HUES64 (cell line): ENCODE results near the gene SENP7.
"Not testable (repeated sequence)": the region's sequence is repeated elsewhere in the genome, so short reads cannot be mapped to it uniquely, and the experiment has no call there.

Experiments used
- H3K27ac ChIP-seq: 2 replicates; pipeline ENCODE4 v1.7.0; 2013; ENCODE audit warnings: low read depth, low read length, inconsistent platforms
- H3K27me3 ChIP-seq: 2 replicates; pipeline ENCODE4 v1.6.1; 2013; ENCODE audit warnings: mild to moderate bottlenecking, low read length; ENCODE audit not compliant: insufficient read depth
- H3K36me3 ChIP-seq: 2 replicates; pipeline ENCODE4 v1.6.1; 2013; ENCODE audit warnings: mild to moderate bottlenecking, low read length; ENCODE audit not compliant: insufficient read depth
- H3K4me1 ChIP-seq: 2 replicates; pipeline ENCODE4 v1.6.1; 2013; ENCODE audit warnings: mild to moderate bottlenecking, low read length, moderate library complexity; ENCODE audit not compliant: insufficient read depth
- H3K4me3 ChIP-seq: 2 replicates; pipeline ENCODE4 v1.5.1; 2013; ENCODE audit warnings: mild to moderate bottlenecking, low read length, moderate library complexity
- H3K9ac ChIP-seq: 2 replicates; pipeline ENCODE4 v1.6.1; 2013; ENCODE audit warnings: mild to moderate bottlenecking, low read depth, low read length
- H3K9me3 ChIP-seq: 2 replicates; pipeline ENCODE4 v1.6.1; 2013; ENCODE audit warnings: low read depth, low read length; ENCODE audit not compliant: insufficient read depth
- WGBS: fragments of 150-250, 120-280 bp; methylation state at CpG from one replicate; pipeline ENCODE4 v1.1.7; 2013; ENCODE audit warnings: missing lambda C conversion rate; 5-methylcytosine and 5-hydroxymethylcytosine counted together

The SENP7 gene

DNA sequence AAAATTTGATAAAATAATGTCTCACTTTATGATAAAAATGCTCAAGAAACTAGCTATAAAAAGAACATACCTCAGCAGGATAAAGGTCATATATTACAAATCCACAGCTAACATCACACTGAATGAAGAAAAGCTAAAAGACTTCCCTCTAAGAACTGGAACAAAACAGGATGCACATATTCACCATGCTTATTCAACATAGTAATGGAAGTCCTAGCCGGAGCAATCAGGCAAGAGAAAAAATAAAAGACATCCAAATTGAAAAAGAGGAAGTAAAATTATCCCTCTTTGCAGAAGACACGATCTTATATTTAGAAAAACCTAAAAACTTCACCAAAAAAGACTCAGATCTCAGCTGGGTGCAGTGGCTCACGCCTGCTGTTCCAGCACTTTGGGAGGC, 34.0 kb downstream of the SENP7 start:
- no peaks in the 10 kb centered on the region for H3K27me3 ChIP-seq
- H3K27ac ChIP-seq = no peak overlapping the region
- no peaks in the 10 kb centered on the region for H3K36me3 ChIP-seq
- no peak overlapping the region for H3K9ac ChIP-seq
- 92% methylated on average over 3 of the region's 3 CpGs for WGBS
- H3K9me3 ChIP-seq = no peaks in the 10 kb centered on the region
- no peaks in the 10 kb centered on the region for H3K4me1 ChIP-seq
- no peak overlapping the region for H3K4me3 ChIP-seq

DNA sequence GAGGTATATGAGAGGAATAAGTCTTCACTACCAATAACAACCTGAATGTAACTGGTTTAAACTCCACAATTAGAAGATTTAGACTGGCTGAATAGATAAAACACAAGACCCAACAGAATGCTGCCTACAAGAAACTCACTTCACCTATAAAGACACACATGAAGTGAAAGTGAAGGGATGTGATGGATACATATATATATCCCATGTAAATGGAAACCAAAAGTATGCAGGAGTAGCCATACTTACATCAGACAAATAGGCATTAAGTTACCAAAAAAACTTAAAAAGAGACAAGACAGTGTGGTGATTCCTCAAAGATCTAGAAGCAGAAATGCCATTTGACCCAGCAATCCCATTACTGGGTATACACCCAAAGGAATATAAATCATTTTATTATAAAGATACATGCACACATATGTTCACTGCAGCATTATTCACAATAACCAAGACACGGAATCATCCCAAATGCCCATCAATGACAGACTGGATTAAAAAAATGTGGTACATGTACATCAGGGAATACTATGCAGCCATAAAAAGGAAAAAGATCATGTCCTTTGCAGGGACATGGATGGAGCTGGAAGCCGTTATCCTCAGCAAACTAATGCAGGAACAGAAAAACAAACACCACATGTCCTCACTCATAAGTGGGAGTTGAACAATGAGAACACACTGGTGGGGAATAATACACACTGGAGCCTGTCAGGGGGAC, 38.0 kb downstream of the SENP7 start:
- 100% methylated on average over 1 of the region's 2 CpGs for WGBS
- not testable (repeated sequence) for H3K27me3 ChIP-seq, H3K4me1 ChIP-seq, H3K9ac ChIP-seq, H3K9me3 ChIP-seq, H3K4me3 ChIP-seq, H3K36me3 ChIP-seq, H3K27ac ChIP-seq

GRCh38 chr3:101468676-101469075, 44.3 kb downstream of the SENP7 start:
- not testable (repeated sequence) for H3K36me3 ChIP-seq, H3K9ac ChIP-seq, H3K4me1 ChIP-seq, H3K27me3 ChIP-seq, H3K4me3 ChIP-seq, H3K9me3 ChIP-seq, H3K27ac ChIP-seq
- WGBS = 94% methylated on average over 4 of the region's 4 CpGs

- WGBS = 76% methylated on average over 3 of the region's 3 CpGs
Measured at GRCh38 chr3:101467310-101467663, 45.7 kb downstream of the SENP7 start.

DNA sequence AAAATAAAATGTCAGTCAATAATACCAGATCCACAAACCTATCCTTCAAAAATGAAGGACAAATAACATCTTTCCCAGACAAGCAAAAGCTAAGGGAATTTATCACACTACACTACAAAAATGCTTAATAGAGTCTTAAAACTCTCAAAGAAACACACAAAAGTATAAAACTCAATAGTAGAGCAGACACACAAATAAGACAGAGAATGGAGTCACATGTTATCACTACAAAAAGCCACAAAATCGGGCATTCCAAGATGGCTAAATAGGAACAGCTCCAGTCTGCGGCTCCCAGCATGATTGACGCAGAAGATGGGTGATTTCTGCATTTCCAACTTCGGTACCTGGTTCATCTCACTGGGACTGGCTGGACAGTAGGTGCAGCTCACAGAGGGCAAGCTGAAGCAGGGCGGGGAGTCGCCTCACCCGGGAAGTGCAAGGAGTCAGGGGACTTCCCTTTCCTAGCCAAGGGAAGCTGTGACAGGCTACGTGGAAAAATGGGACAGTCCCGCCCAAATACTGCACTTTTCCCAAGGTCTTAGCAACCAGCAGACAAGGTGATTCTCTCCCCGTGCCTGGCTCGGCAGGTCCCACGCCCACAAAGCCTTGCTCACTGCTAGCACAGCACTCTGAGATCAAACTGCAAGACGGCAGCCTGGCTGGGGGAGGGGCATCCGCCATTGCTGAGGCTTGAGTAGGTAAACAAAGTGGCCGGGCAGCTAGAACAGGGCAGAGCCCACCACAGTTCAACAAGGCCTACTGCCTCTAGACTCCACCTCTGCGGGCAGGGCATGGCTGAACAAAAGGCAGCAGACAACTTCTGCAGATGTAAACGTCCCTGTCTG, 46.3 kb downstream of the SENP7 start:
- Histone ChIP-seq H3K27me3 (no peaks in the 10 kb centered on the region), H3K9ac (peak overlapping the region; percentile 76), H3K27ac (peak overlapping the region; percentile 33), H3K9me3 (no peaks in the 10 kb centered on the region), H3K4me3 (peak overlapping the region; percentile 56), H3K4me1 (peaks cover 5% of the 10 kb centered on the region; the same call in 1 of the 2 replicates), H3K36me3 (no peaks in the 10 kb centered on the region)
- whole genome bisulfite sequencing = 33% methylated on average over 17 of the region's 17 CpGs

More at GRCh38 chr3:101467310-101467663, 45.7 kb downstream of the SENP7 start:
- not testable (repeated sequence) for H3K36me3 ChIP-seq, H3K27ac ChIP-seq, H3K27me3 ChIP-seq, H3K9ac ChIP-seq, H3K4me1 ChIP-seq, H3K9me3 ChIP-seq
- peak overlapping the region; percentile 56 for H3K4me3 ChIP-seq

GRCh38 chr3:101464235-101464634, 48.8 kb downstream of the SENP7 start:
- Histone ChIP-seq H3K9ac (no peak overlapping the region), H3K9me3 (no peaks in the 10 kb centered on the region)

DNA sequence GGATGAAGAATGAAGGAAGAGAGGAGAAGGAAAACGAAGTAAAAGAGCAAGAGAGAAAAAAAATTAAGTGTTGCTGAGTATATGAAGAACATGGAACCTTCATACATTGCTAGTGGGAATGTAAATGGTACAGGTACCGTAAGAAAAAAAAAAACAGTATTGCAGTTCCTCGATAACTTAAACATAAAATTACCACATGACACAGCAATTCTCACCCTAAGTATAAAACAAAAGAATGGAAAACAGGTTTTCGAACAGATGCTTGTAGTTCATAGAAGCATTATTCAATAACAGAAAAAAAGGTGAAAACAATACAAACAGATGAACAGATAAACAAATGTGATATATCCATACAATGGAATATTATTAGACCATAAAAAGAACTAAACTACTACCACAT, 51.6 kb downstream of the SENP7 start:
- Histone ChIP-seq H3K9ac (no peak overlapping the region), H3K36me3 (no peaks in the 10 kb centered on the region), H3K9me3 (no peaks in the 10 kb centered on the region), H3K27me3 (no peaks in the 10 kb centered on the region), H3K27ac (no peak overlapping the region), H3K4me3 (no peak overlapping the region), H3K4me1 (peaks cover 2% of the 10 kb centered on the region; the same call in 1 of the 2 replicates)
- 98% methylated on average over 3 of the region's 4 CpGs for WGBS

More at GRCh38 chr3:101464235-101464634, 48.8 kb downstream of the SENP7 start:
- Histone ChIP-seq H3K4me1 (peaks cover 5% of the 10 kb centered on the region; the same call in 1 of the 2 replicates), H3K36me3 (no peaks in the 10 kb centered on the region), H3K4me3 (no peak overlapping the region), H3K27ac (no peak overlapping the region), H3K27me3 (no peaks in the 10 kb centered on the region)
- 95% methylated on average over 2 of the region's 2 CpGs for WGBS

DNA sequence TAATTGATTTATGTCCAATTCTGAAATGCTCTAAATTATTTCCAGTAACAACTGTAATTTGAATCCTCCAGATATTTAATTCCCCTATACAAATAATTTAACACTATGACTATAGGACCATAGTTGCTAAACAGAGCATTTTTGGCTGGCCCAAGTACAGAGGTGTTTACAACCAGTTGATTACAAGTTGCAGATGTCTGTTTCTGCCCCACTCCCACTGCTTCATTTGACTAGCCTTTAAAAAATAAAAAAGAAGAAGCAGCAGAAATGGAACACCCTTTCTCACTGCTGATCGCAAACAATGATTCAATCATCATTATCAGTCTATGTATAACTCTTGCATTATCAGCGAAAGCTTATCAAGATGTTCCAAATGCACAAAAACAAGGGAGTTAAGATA, 54.6 kb downstream of the SENP7 start:
- no peak overlapping the region for H3K4me3 ChIP-seq
- H3K36me3 ChIP-seq = no peaks in the 10 kb centered on the region
- H3K9ac ChIP-seq = no peak overlapping the region
- no peaks in the 10 kb centered on the region for H3K4me1 ChIP-seq
- no peaks in the 10 kb centered on the region for H3K27me3 ChIP-seq
- H3K9me3 ChIP-seq = no peaks in the 10 kb centered on the region
- WGBS = 92% methylated on average over 2 of the region's 2 CpGs
- H3K27ac ChIP-seq = no peak overlapping the region

- Histone ChIP-seq H3K27ac (no peak overlapping the region), H3K27me3 (no peaks in the 10 kb centered on the region), H3K9ac (no peak overlapping the region), H3K36me3 (no peaks in the 10 kb centered on the region), H3K4me1 (no peaks in the 10 kb centered on the region), H3K9me3 (no peaks in the 10 kb centered on the region), H3K4me3 (no peak overlapping the region)
Measured at GRCh38 chr3:101454629-101455028, 58.4 kb downstream of the SENP7 start.

DNA sequence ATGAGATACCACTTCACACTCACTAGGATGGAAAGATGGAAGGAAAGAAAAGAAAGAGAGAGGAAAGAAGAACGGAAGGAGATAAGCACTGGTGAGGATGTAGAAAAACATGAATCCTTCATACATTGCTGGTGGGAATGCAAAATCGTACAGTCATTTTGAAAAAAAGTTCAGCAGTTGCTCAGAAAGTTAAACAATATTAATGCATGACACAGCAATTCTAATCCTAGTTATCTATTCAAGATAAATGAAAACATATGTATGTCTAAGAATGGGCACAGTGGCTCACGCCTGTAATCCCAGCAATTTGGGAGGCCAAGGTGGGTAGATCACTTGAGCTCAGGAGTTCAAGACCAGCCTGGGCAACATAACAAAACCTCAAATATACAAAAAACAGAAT, 59.1 kb downstream of the SENP7 start:
- H3K36me3 ChIP-seq = no peaks in the 10 kb centered on the region
- H3K9me3 ChIP-seq = no peaks in the 10 kb centered on the region
- WGBS = 94% methylated on average over 3 of the region's 3 CpGs
- H3K27ac ChIP-seq = no peak overlapping the region
- H3K4me3 ChIP-seq = no peak overlapping the region
- H3K9ac ChIP-seq = no peak overlapping the region
- H3K27me3 ChIP-seq = no peaks in the 10 kb centered on the region
- no peaks in the 10 kb centered on the region for H3K4me1 ChIP-seq

GRCh38 chr3:101438641-101439040, 74.4 kb downstream of the SENP7 start:
- H3K9me3 ChIP-seq = peaks cover 24% of the 10 kb centered on the region; the same call in 1 of the 2 replicates
- 96% methylated on average over 22 of the region's 23 CpGs for WGBS
- H3K4me3 ChIP-seq, H3K27ac ChIP-seq, H3K9ac ChIP-seq, H3K27me3 ChIP-seq, H3K4me1 ChIP-seq, H3K36me3 ChIP-seq: not testable (repeated sequence)
